ENCODE measurements around the gene MACROD2. TPM values are rescaled to one million over a fixed set of nuclear protein-coding genes. Genes with fewer than 3 reads are reported as not detected.

Gene MACROD2
- total and polyA plus RNA-seq, 4 donors, result 0.66 to 10.5 (median 3.3) TPM

DNA sequence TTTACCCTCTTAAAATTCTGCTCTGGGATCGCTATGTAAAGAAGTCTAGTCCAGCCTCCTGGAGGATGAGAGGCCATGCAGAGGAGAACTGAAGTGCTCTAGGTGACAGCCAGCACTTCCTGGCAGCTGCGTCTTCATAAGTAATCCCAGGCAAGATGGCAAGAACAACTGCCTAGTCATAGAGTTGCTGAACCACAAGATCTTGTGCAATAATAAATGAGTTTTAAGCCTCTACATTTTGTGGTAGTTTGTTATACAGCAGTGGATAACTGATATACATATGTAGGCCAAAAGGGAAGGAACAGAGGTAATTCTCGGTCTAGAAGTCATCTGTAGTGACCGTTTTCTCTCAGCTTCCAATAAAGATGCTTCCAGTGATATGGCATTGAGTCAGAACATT is 445.9 kb downstream of the MACROD2 start (continued):
- no peak for TF ChIP-seq FOXA1 (IDR thresholded peaks at IDR 0.05)
- TF ChIP-seq NR2F2 (IDR thresholded peaks at IDR 0.05), result no peak
- no peak for TF ChIP-seq SP1 (IDR thresholded peaks at IDR 0.05)
- no peak for TF ChIP-seq JUND (IDR thresholded peaks at IDR 0.05)
- no peak for TF ChIP-seq TAF1 (conservative IDR thresholded peaks at IDR 0.05)

DNA sequence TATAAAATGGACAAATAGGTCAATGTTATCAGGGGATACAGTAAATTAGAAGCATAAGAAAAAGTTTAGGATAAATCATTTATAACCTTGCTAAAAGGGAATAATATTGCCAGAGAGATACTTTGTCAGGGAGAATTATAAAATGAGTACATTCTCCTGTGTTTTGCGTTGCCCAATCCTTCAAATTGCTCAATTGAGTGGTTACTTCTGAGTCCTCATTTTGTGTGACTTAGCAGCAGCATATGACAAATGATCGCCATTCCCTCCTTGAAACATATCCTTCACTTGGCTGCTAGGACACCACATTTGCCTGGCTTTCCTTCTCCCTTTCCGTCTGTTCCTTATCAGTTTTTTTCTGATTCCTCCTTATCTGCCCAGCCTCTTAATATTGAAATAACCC is 448.8 kb downstream of the MACROD2 start:
- no peak for DNase-seq (ENCODE audit: low spot score)
- WGBS, result 73% methylated on average over 3 of the region's 3 CpGs
- TF ChIP-seq SP1 (IDR thresholded peaks at IDR 0.05), result no peak
- TF ChIP-seq HNF4A (conservative IDR thresholded peaks at IDR 0.05), result no peak
- no peak for TF ChIP-seq YY1 (IDR thresholded peaks at IDR 0.05)
- no peak for TF ChIP-seq FOXA2 (IDR thresholded peaks at IDR 0.05)
- no peaks in the 10 kb centered on the region for H3K4me1 ChIP-seq (ENCODE audit: control insufficient read depth in 4 of 4, insufficient read depth in 4 of 4, low read length in 3 of 4)
- H3K9ac ChIP-seq (ENCODE audit: low read depth in 1 of 2, low read length in 2 of 2), result no peak overlapping the region
- no peaks in the 10 kb centered on the region for H3K9me3 ChIP-seq (ENCODE audit: control insufficient read depth in 4 of 4, low read length in 3 of 4)
- no peaks in the 10 kb centered on the region for H3K36me3 ChIP-seq (ENCODE audit: control insufficient read depth in 4 of 4, insufficient read depth in 3 of 4, low read depth in 1 of 4, low read length in 3 of 4)
- no peaks in the 10 kb centered on the region for H3K27me3 ChIP-seq (ENCODE audit: control insufficient read depth in 4 of 4, insufficient read depth in 4 of 4, low read length in 3 of 4)
- H3K27ac ChIP-seq (ENCODE audit: low read depth in 1 of 2, low read length in 2 of 2), result no peak overlapping the region
- H3K4me3 ChIP-seq (ENCODE audit: low read depth in 1 of 3, low read length in 3 of 3), result no peak overlapping the region

DNA sequence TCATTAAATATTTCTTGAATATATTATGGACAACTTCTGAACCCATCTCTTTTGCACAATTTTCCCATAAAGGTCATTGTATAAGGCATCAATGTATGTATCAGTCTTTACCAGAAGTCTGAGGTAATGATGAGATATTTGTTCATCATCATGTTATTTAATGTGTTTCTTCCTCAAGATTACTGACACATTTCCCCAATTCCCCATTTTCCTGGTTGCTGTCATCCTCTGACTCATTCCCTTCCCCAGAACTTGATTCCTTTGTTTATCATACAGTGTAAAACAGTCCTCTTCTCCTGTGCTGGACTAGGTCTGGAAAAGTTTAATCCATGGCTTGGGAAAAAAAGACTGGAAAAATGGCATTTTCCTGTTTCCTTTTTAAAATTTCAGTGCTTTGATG is 450.0 kb downstream of the MACROD2 start:
- no peak overlapping the region for H3K4me3 ChIP-seq (ENCODE audit: low read depth in 1 of 3, low read length in 3 of 3)
- H3K27ac ChIP-seq (ENCODE audit: low read depth in 1 of 2, low read length in 2 of 2), result no peak overlapping the region
- no peaks in the 10 kb centered on the region for H3K36me3 ChIP-seq (ENCODE audit: control insufficient read depth in 4 of 4, insufficient read depth in 3 of 4, low read depth in 1 of 4, low read length in 3 of 4)
- DNase-seq (ENCODE audit: low spot score), result no peak
- no peak overlapping the region for H3K9ac ChIP-seq (ENCODE audit: low read depth in 1 of 2, low read length in 2 of 2)
- no peaks in the 10 kb centered on the region for H3K27me3 ChIP-seq (ENCODE audit: control insufficient read depth in 4 of 4, insufficient read depth in 4 of 4, low read length in 3 of 4)
- no peak for TF ChIP-seq FOXA1 (IDR thresholded peaks at IDR 0.05)
- TF ChIP-seq, protein P1, sequence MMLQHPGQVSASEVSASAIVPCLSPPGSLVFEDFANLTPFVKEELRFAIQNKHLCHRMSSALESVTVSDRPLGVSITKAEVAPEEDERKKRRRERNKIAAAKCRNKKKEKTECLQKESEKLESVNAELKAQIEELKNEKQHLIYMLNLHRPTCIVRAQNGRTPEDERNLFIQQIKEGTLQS (IDR thresholded peaks at IDR 0.05), result no peak
- H3K9me3 ChIP-seq (ENCODE audit: control insufficient read depth in 4 of 4, low read length in 3 of 4), result no peaks in the 10 kb centered on the region
- no peaks in the 10 kb centered on the region for H3K4me1 ChIP-seq (ENCODE audit: control insufficient read depth in 4 of 4, insufficient read depth in 4 of 4, low read length in 3 of 4)

DNA sequence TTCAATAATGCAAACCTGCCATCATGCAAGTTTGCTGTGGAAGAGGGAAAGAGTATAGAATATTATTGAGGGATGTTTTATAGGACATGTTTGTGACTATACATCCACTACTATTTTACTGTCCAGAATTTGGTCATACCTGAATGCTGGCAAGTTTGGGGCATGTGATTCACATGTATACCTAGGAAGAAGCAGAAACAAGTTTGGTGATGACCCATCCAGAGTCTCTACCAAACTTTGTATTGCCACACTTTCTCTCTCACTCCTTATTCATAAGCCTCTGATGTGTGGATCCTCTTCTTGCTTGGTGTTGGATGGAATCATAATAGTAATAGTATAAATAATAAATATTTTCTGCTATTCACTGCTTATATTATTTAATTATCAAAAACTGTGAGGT is 450.6 kb downstream of the MACROD2 start:
- DNase-seq (ENCODE audit: low spot score), result no peak
- H3K4me3 ChIP-seq (ENCODE audit: low read depth in 1 of 3, low read length in 3 of 3), result no peak overlapping the region
- H3K9ac ChIP-seq (ENCODE audit: low read depth in 1 of 2, low read length in 2 of 2), result no peak overlapping the region
- H3K36me3 ChIP-seq (ENCODE audit: control insufficient read depth in 4 of 4, insufficient read depth in 3 of 4, low read depth in 1 of 4, low read length in 3 of 4), result no peaks in the 10 kb centered on the region
- H3K27ac ChIP-seq (ENCODE audit: low read depth in 1 of 2, low read length in 2 of 2), result no peak overlapping the region
- no peaks in the 10 kb centered on the region for H3K4me1 ChIP-seq (ENCODE audit: control insufficient read depth in 4 of 4, insufficient read depth in 4 of 4, low read length in 3 of 4)
- no peak for TF ChIP-seq TAF1 (conservative IDR thresholded peaks at IDR 0.05)
- TF ChIP-seq, protein P2, sequence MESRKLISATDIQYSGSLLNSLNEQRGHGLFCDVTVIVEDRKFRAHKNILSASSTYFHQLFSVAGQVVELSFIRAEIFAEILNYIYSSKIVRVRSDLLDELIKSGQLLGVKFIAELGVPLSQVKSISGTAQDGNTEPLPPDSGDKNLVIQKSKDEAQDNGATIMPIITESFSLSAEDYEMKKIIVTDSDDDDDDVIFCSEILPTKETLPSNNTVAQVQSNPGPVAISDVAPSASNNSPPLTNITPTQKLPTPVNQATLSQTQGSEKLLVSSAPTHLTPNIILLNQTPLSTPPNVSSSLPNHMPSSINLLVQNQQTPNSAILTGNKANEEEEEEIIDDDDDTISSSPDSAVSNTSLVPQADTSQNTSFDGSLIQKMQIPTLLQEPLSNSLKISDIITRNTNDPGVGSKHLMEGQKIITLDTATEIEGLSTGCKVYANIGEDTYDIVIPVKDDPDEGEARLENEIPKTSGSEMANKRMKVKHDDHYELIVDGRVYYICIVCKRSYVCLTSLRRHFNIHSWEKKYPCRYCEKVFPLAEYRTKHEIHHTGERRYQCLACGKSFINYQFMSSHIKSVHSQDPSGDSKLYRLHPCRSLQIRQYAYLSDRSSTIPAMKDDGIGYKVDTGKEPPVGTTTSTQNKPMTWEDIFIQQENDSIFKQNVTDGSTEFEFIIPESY (IDR thresholded peaks at IDR 0.05), result no peak
- TF ChIP-seq, protein P3, sequence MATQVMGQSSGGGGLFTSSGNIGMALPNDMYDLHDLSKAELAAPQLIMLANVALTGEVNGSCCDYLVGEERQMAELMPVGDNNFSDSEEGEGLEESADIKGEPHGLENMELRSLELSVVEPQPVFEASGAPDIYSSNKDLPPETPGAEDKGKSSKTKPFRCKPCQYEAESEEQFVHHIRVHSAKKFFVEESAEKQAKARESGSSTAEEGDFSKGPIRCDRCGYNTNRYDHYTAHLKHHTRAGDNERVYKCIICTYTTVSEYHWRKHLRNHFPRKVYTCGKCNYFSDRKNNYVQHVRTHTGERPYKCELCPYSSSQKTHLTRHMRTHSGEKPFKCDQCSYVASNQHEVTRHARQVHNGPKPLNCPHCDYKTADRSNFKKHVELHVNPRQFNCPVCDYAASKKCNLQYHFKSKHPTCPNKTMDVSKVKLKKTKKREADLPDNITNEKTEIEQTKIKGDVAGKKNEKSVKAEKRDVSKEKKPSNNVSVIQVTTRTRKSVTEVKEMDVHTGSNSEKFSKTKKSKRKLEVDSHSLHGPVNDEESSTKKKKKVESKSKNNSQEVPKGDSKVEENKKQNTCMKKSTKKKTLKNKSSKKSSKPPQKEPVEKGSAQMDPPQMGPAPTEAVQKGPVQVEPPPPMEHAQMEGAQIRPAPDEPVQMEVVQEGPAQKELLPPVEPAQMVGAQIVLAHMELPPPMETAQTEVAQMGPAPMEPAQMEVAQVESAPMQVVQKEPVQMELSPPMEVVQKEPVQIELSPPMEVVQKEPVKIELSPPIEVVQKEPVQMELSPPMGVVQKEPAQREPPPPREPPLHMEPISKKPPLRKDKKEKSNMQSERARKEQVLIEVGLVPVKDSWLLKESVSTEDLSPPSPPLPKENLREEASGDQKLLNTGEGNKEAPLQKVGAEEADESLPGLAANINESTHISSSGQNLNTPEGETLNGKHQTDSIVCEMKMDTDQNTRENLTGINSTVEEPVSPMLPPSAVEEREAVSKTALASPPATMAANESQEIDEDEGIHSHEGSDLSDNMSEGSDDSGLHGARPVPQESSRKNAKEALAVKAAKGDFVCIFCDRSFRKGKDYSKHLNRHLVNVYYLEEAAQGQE (IDR thresholded peaks at IDR 0.05), result no peak
- TF ChIP-seq, protein P4, sequence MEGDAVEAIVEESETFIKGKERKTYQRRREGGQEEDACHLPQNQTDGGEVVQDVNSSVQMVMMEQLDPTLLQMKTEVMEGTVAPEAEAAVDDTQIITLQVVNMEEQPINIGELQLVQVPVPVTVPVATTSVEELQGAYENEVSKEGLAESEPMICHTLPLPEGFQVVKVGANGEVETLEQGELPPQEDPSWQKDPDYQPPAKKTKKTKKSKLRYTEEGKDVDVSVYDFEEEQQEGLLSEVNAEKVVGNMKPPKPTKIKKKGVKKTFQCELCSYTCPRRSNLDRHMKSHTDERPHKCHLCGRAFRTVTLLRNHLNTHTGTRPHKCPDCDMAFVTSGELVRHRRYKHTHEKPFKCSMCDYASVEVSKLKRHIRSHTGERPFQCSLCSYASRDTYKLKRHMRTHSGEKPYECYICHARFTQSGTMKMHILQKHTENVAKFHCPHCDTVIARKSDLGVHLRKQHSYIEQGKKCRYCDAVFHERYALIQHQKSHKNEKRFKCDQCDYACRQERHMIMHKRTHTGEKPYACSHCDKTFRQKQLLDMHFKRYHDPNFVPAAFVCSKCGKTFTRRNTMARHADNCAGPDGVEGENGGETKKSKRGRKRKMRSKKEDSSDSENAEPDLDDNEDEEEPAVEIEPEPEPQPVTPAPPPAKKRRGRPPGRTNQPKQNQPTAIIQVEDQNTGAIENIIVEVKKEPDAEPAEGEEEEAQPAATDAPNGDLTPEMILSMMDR (IDR thresholded peaks at IDR 0.05; ENCODE audit: low read depth, low read length, missing input control), result no peak
- no peak for TF ChIP-seq YY1 (IDR thresholded peaks at IDR 0.05)
- no peak for TF ChIP-seq RXRA (IDR thresholded peaks at IDR 0.05)
- TF ChIP-seq EGR1 (IDR thresholded peaks at IDR 0.05; ENCODE audit: low read depth in 2 of 2), result no peak
- no peak for TF ChIP-seq HNF4A (conservative IDR thresholded peaks at IDR 0.05)
- TF ChIP-seq NR2F2 (IDR thresholded peaks at IDR 0.05), result no peak
- TF ChIP-seq, protein P1 (IDR thresholded peaks at IDR 0.05), result no peak
- TF ChIP-seq HNF4G (IDR thresholded peaks at IDR 0.05), result no peak
- TF ChIP-seq GABPA (IDR thresholded peaks at IDR 0.05 in 1 of 2, conservative IDR thresholded peaks at IDR 0.05 in 1 of 2), result no peak
- no peak for TF ChIP-seq JUND (IDR thresholded peaks at IDR 0.05)
- TF ChIP-seq FOXA1 (IDR thresholded peaks at IDR 0.05), result no peak
- no peak for TF ChIP-seq FOXA2 (IDR thresholded peaks at IDR 0.05)
- no peak for TF ChIP-seq SP1 (IDR thresholded peaks at IDR 0.05)
- TF ChIP-seq, protein P5, sequence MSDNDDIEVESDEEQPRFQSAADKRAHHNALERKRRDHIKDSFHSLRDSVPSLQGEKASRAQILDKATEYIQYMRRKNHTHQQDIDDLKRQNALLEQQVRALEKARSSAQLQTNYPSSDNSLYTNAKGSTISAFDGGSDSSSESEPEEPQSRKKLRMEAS (IDR thresholded peaks at IDR 0.05), result no peak
- TF ChIP-seq RAD21 (IDR thresholded peaks at IDR 0.05), result no peak
- no peaks in the 10 kb centered on the region for H3K27me3 ChIP-seq (ENCODE audit: control insufficient read depth in 4 of 4, insufficient read depth in 4 of 4, low read length in 3 of 4)
- no peaks in the 10 kb centered on the region for H3K9me3 ChIP-seq (ENCODE audit: control insufficient read depth in 4 of 4, low read length in 3 of 4)

All from liver (tissue), 9 donors.